ENCODE data around the gene STK32B.

- TF ChIP-seq ZFX (CRISPR knock-in tag; IDR thresholded peaks at IDR 0.05) (no peak), TEAD2 (tag; IDR thresholded peaks at IDR 0.05) (no peak), NCOR1 (IDR thresholded peaks at IDR 0.05) (no peak)
- TF ChIP-seq, protein P1, sequence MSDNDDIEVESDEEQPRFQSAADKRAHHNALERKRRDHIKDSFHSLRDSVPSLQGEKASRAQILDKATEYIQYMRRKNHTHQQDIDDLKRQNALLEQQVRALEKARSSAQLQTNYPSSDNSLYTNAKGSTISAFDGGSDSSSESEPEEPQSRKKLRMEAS (CRISPR knock-in tag; IDR thresholded peaks at IDR 0.05) = no peak
These were observed 50.3 kb downstream of the STK32B start for GRCh38 chr4:5101571-5101970.
